H1 (cell line): ENCODE measurements around the gene ATPAF2. TPM values are rescaled to one million over a fixed set of nuclear protein-coding genes. Genes with fewer than 3 reads are reported as not detected.
A peak's percentile ranks its signal among the peaks of the same experiment; 100 is the strongest.

ENCODE experiments used
- CTCF ChIA-PET: fragments of 300-600 bp; sonication (Branson Sonifier 250); formaldehyde crosslinking; loops from one replicate; lab custom pipeline; 2021; ENCODE audit not compliant: partially characterized antibody; lab: Charles Lee
- POLR2A ChIA-PET: fragments of 300-600 bp; sonication (Branson Sonifier 250); formaldehyde crosslinking; loops from one replicate; lab custom pipeline; 2021; ENCODE audit warnings: inconsistent platforms; ENCODE audit not compliant: partially characterized antibody; lab: Charles Lee
- DNase-seq, 2 experiments: peaks; one replicate each; pipeline versions ENCODE4 v3.0.0 to v3.0.0-alpha.2; 2010 to 2022; ENCODE audit warnings: low spot score in 2 of 2, low read depth in 1 of 2, mixed read lengths in 1 of 2
- FAIRE-seq: peaks from 2 replicates; lab custom pipeline; 2011; peaks lifted over from hg19 to GRCh38; lab: Jason Lieb, UNC
- H2AFZ ChIP-seq: 2 replicates; pipeline ENCODE4 v1.8.1; 2012; ENCODE audit warnings: low read length, inconsistent platforms
- H2AK5ac ChIP-seq: 2 replicates; pipeline ENCODE4 v1.6.1; 2013; ENCODE audit warnings: low read depth, low read length
- H2BK120ac ChIP-seq: replicated peaks from 2 replicates; pipeline ENCODE3; 2013; ENCODE audit warnings: low read depth, low read length, inconsistent platforms
- H2BK12ac ChIP-seq: 2 replicates; pipeline ENCODE4 v1.6.1; 2013; ENCODE audit warnings: low read depth, low read length
- H2BK15ac ChIP-seq: 2 replicates; pipeline ENCODE4 v1.6.1; 2013; ENCODE audit warnings: low read length
- H2BK20ac ChIP-seq: 2 replicates; pipeline ENCODE4 v1.6.1; 2013; ENCODE audit warnings: low read length
- H2BK5ac ChIP-seq: 2 replicates; pipeline ENCODE4 v1.6.1; 2013; ENCODE audit warnings: low read depth, low read length
- H3K14ac ChIP-seq: 2 replicates; pipeline ENCODE4 v1.6.1; 2013; ENCODE audit warnings: inconsistent platforms; ENCODE audit not compliant: insufficient read length
- H3K18ac ChIP-seq: 2 replicates; pipeline ENCODE4 v1.6.1; 2013; ENCODE audit warnings: low read length; ENCODE audit errors: extremely low read depth
- H3K23ac ChIP-seq: 2 replicates; pipeline ENCODE4 v1.6.1; 2013; ENCODE audit warnings: inconsistent platforms; ENCODE audit not compliant: insufficient read length
- H3K23me2 ChIP-seq: 2 replicates; pipeline ENCODE4 v1.6.1; 2013; ENCODE audit warnings: low read depth, low read length
- H3K27ac ChIP-seq: 2 replicates; pipeline ENCODE4 v1.6.1; 2011; ENCODE audit warnings: low read depth, low read length, inconsistent platforms
- H3K27me3 ChIP-seq, 4 experiments: replicated peaks in 1 of 4; 1 replicate in 1 of 4; 2 replicates in 3 of 4; pipeline versions ENCODE4 v1.6.1 to v1.8.1; 2011 to 2013; ENCODE audit warnings: low read length in 3 of 4, mild to moderate bottlenecking in 3 of 4, inconsistent platforms in 2 of 4, mixed read lengths in 2 of 4, moderate library complexity in 1 of 4; ENCODE audit not compliant: control insufficient read depth in 3 of 4, insufficient read depth in 3 of 4; ENCODE audit errors: extremely low read depth in 1 of 4
- H3K36me3 ChIP-seq, 4 experiments: 2 replicates each; pipeline versions ENCODE4 v1.6.1 to v1.8.1; 2011 to 2013; ENCODE audit warnings: mild to moderate bottlenecking in 4 of 4, low read length in 3 of 4, moderate library complexity in 2 of 4, control low read depth in 1 of 4, inconsistent platforms in 1 of 4; ENCODE audit not compliant: insufficient read depth in 4 of 4, control insufficient read depth in 2 of 4
- H3K4ac ChIP-seq: replicated peaks from 2 replicates; pipeline ENCODE3; 2013; ENCODE audit warnings: low read length, low read depth, mixed read lengths, inconsistent platforms; ENCODE audit not compliant: insufficient read length
- H3K4me1 ChIP-seq, 4 experiments: replicated peaks in 1 of 4; 1 replicate in 1 of 4; 2 replicates in 3 of 4; pipeline versions ENCODE4 v1.6.1 to v1.8.1; 2011 to 2013; ENCODE audit warnings: low read length in 3 of 4, inconsistent platforms in 2 of 4, mixed read lengths in 1 of 4; ENCODE audit not compliant: insufficient read depth in 4 of 4, control insufficient read depth in 3 of 4
- H3K4me2 ChIP-seq, 2 experiments: 2 replicates each; pipeline versions ENCODE4 v1.6.1 to v1.8.1; 2011 to 2013; ENCODE audit warnings: low read depth in 2 of 2, low read length in 2 of 2, control low read depth in 1 of 2, inconsistent platforms in 1 of 2, mild to moderate bottlenecking in 1 of 2; ENCODE audit not compliant: insufficient read depth in 1 of 2
- H3K4me3 ChIP-seq, 4 experiments: fragments of 200-600, 300-600 bp in 1 of 4; sonication (generic), shearing (Covaris generic), sonication (Bioruptor Twin) in 1 of 4; 2 replicates each; pipeline versions ENCODE4 v1.5.1 to v1.8.1; 2011 to 2016; ENCODE audit warnings: low read length in 4 of 4, low read depth in 3 of 4, control low read depth in 2 of 4, inconsistent platforms in 2 of 4, mild to moderate bottlenecking in 2 of 4, mixed read lengths in 1 of 4, moderate library complexity in 1 of 4; ENCODE audit not compliant: insufficient read depth in 2 of 4; ENCODE audit errors: extremely low read depth in 1 of 4
- H3K56ac ChIP-seq: replicated peaks from 2 replicates; pipeline ENCODE3; 2013; ENCODE audit warnings: low read depth, mild to moderate bottlenecking, mixed read lengths, low read length, inconsistent platforms; ENCODE audit not compliant: insufficient read length
- H3K79me1 ChIP-seq: 2 replicates; pipeline ENCODE4 v1.6.1; 2013; ENCODE audit warnings: low read depth, low read length, control low read depth
- H3K79me2 ChIP-seq, 2 experiments: 2 replicates each; pipeline versions ENCODE4 v1.6.1 to v1.8.1; 2012 to 2013; ENCODE audit warnings: low read length in 2 of 2, mild to moderate bottlenecking in 2 of 2, inconsistent platforms in 1 of 2; ENCODE audit not compliant: insufficient read depth in 2 of 2, control insufficient read depth in 1 of 2
- H3K9ac ChIP-seq, 4 experiments: replicated peaks in 1 of 4; 1 replicate in 1 of 4; 2 replicates in 3 of 4; pipeline versions ENCODE4 v1.6.1 to v1.8.1; 2011 to 2013; ENCODE audit warnings: low read depth in 3 of 4, low read length in 3 of 4, control low read depth in 2 of 4, mild to moderate bottlenecking in 2 of 4, moderate library complexity in 2 of 4, inconsistent platforms in 1 of 4; ENCODE audit errors: extremely low read depth in 1 of 4
- H3K9me3 ChIP-seq, 2 experiments: 2 replicates each; pipeline versions ENCODE4 v1.6.1 to v1.8.1; 2012 to 2013; ENCODE audit warnings: mild to moderate bottlenecking in 2 of 2, moderate library complexity in 2 of 2, control low read depth in 1 of 2, inconsistent platforms in 1 of 2, low read depth in 1 of 2, low read length in 1 of 2, mixed read lengths in 1 of 2; ENCODE audit not compliant: insufficient read depth in 2 of 2
- H4K20me1 ChIP-seq, 2 experiments: replicated peaks in 1 of 2; 2 replicates each; pipeline versions ENCODE3 to v1.8.1; 2011 to 2013; ENCODE audit warnings: inconsistent platforms in 2 of 2, low read length in 2 of 2, mild to moderate bottlenecking in 1 of 2; ENCODE audit not compliant: insufficient read depth in 2 of 2, control insufficient read depth in 1 of 2
- H4K5ac ChIP-seq: 2 replicates; pipeline ENCODE4 v1.6.1; 2013; ENCODE audit warnings: low read length, low read depth, mixed read lengths, inconsistent platforms; ENCODE audit not compliant: insufficient read length
- H4K8ac ChIP-seq: 2 replicates; pipeline ENCODE4 v1.8.0; 2013; ENCODE audit warnings: mild to moderate bottlenecking, moderate library complexity, low read length, inconsistent platforms; ENCODE audit not compliant: insufficient read depth; ENCODE audit errors: extremely low read depth
- H4K91ac ChIP-seq: replicated peaks from 2 replicates; pipeline ENCODE3; 2013; ENCODE audit warnings: low read length, mixed read lengths, inconsistent platforms; ENCODE audit not compliant: insufficient read length
- BCL11A ChIP-seq, 2 experiments: IDR thresholded peaks; one replicate each; pipeline ENCODE4 v1.6.1; 2011; ENCODE audit warnings: low read depth in 2 of 2, low read length in 2 of 2, mild to moderate bottlenecking in 2 of 2
- EGR1 ChIP-seq: IDR thresholded peaks from 2 replicates; pipeline ENCODE4 v1.6.1; 2011; ENCODE audit warnings: low read depth, low read length, borderline replicate concordance
- HDAC6 ChIP-seq: IDR thresholded peaks from one replicate; pipeline ENCODE4 v1.7.1; 2012; ENCODE audit warnings: low read depth, mild to moderate bottlenecking, inconsistent platforms, low read length, moderate library complexity
- NRF1 ChIP-seq: IDR thresholded peaks from 2 replicates; pipeline ENCODE4 v1.6.1; 2011; ENCODE audit warnings: mild to moderate bottlenecking, low read depth, low read length, improper control_type of control experiment
- POU5F1 ChIP-seq: IDR thresholded peaks from 2 replicates; pipeline ENCODE4 v1.6.1; 2011; ENCODE audit warnings: low read depth, mild to moderate bottlenecking, low read length, moderate library complexity
- RNF2 ChIP-seq: fragments of 200-900, 300-1000 bp; sonication (generic); IDR thresholded peaks from 2 replicates; pipeline ENCODE4 v1.7.1; 2016; ENCODE audit warnings: borderline replicate concordance, low read depth, mild to moderate bottlenecking, antibody characterized with exemption, low read length; ENCODE audit not compliant: poor library complexity, severe bottlenecking; ENCODE audit errors: missing control alignments
- SP1 ChIP-seq: IDR thresholded peaks from 2 replicates; pipeline ENCODE4 v1.6.1; 2011; ENCODE audit warnings: low read depth, low read length
- SP2 ChIP-seq: IDR thresholded peaks from 2 replicates; pipeline ENCODE4 v1.6.1; 2012; ENCODE audit warnings: mild to moderate bottlenecking, low read length, inconsistent platforms
- TAF1 ChIP-seq: IDR thresholded peaks from 2 replicates; pipeline ENCODE4 v1.6.1; 2011; ENCODE audit warnings: mild to moderate bottlenecking, low read depth, low read length
- TBP ChIP-seq: IDR thresholded peaks from 2 replicates; pipeline ENCODE4 v1.6.1; 2011; ENCODE audit warnings: low read depth, low read length, improper control_type of control experiment
- TCF12 ChIP-seq: IDR thresholded peaks from 2 replicates; pipeline ENCODE4 v1.6.1; 2011; ENCODE audit warnings: low read depth, mild to moderate bottlenecking, low read length
- WGBS, 2 experiments: shearing (Covaris generic) in 1 of 2; methylation state at CpG; one replicate each; pipeline versions ENCODE4 v1.1.6 to v1.1.7; 2013 to 2015; ENCODE audit warnings: low lambda C conversion rate in 2 of 2, mixed read lengths in 2 of 2, inconsistent platforms in 1 of 2, low coverage in 1 of 2, missing lambda C conversion rate in 1 of 2; ENCODE audit not compliant: insufficient replicate concordance in 2 of 2, insufficient coverage in 1 of 2, insufficient read length in 1 of 2; ENCODE audit errors: extremely low coverage in 1 of 2, missing lambda C conversion rate in 1 of 2; 5-methylcytosine and 5-hydroxymethylcytosine counted together
- polyA plus RNA-seq, 7 experiments: library from polyadenylated mRNA; depleted of rRNA in 3 of 7; stranded (reverse) in 5 of 7; unstranded in 2 of 7; fragments of >200 nt in 5 of 7; fragments of 200-250 nt in 2 of 7; gene quantifications; 1 replicate in 5 of 7; 2 replicates in 1 of 7; 4 replicates in 1 of 7; pipeline versions ENCODE4 v1.2.1 to v1.2.3, GENCODE V29; 2011 to 2013; ENCODE audit warnings: missing spikeins in 2 of 7, mixed read lengths in 2 of 7
- total RNA-seq: library from RNA; stranded (reverse); fragmentation: NEBNext Ultra II Directional; extraction: Animal tissue kit (Norgen Biotek cat#: 25700); gene quantifications from 2 replicates; pipeline ENCODE4 v1.2.1, GENCODE V29; 2021

ATPAF2 gene
- total and polyA plus RNA-seq, 2 of the 8 experiments (the other 6 are each of a cell fraction or from before 2014, with no cell fraction given): 19.6 to 22.9 TPM

DNA sequence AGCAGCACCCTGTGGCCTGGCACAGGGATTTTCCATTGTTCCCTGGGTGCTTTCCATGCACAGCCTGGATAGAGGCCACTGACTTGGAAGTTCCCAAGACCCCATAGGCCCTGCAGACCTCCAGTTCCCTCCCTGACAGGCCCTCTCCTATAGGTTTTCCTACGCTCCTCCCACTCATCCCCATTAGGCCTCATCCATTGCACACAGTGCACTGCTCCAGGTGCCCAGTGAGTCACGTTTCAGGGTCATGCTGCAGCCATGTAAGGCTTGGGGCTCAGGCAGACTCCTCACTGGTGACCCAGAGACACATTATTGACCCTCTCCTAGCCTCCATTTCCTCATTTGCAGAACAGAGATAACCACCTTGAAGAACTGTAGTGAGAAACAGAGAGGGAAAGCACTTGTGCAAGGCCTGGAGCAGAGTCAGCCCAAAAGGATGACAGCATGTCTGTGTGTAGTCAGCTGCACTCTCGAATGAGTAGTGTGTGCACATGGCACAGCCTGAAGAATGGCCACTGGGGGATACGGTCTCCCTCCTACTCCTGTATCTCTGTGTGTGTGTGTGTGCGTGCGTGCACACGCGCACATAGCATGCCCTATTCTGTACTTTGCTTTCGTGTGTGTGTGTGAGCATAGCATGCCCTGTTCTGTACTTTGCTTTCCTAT is 39.5 kb downstream of the ATPAF2 start:
- H3K18ac ChIP-seq: no peak overlapping the region
- TF ChIP-seq SP1 (no peak), TBP (no peak), TCF12 (no peak), SP2 (no peak), POU5F1 (no peak), RNF2 (no peak), HDAC6 (no peak), BCL11A (IDR thresholded peaks at IDR 0.05; ENCODE audit: low read depth in 2 of 2, low read length in 2 of 2) (no peak), NRF1 (no peak), EGR1 (no peak), TAF1 (no peak)
- TF ChIP-seq, all 59 proteins: peak for 0
- Histone ChIP-seq H3K23me2 (no peaks in the 10 kb centered on the region; the same call in 1 of the 2 replicates), H3K79me2 (no peaks in the 10 kb centered on the region), H3K36me3 (no peaks in the 10 kb centered on the region), H3K14ac (no peak overlapping the region), H2AK5ac (no peak overlapping the region), H3K4me3 (no peak overlapping the region), H2BK120ac (no peak overlapping the region), H4K5ac (no peak overlapping the region), H3K27me3 (no peaks in the 10 kb centered on the region), H3K4me1 (peaks cover 0 to under 1% (median 0%) of the 10 kb centered on the region in 4 experiments; a peak in 2 of 7 replicates), H4K20me1 (peaks cover 0 to 5% of the 10 kb centered on the region in 2 experiments), H2BK20ac (no peak overlapping the region), H2BK15ac (no peak overlapping the region), H3K4me2 (no peak overlapping the region), H4K91ac (no peak overlapping the region), H2BK5ac (no peak overlapping the region), H3K9ac (no peak overlapping the region), H2BK12ac (no peak overlapping the region), H2AFZ (no peak overlapping the region), H3K27ac (no peak overlapping the region), H4K8ac (0 out of 2 replicates have a peak overlapping the region, but pooled peaks have one; percentile 11), H3K79me1 (no peaks in the 10 kb centered on the region), H3K23ac (no peak overlapping the region), H3K9me3 (no peaks in the 10 kb centered on the region), H3K4ac (no peak overlapping the region), H3K56ac (no peak overlapping the region)
- DNase-seq (no peak), FAIRE-seq (no peak)
- CTCF ChIA-PET: interaction anchor here (1.1 to 3.2 kb wide), 2 partner anchors 14 to 16 kb away, joined by 3 to 12 read pairs; no protein-coding TSS in a partner anchor
- WGBS, 2 experiments: 84% methylated on average over 9 of the region's 9 CpGs; no CpG with 5 or more reads in 1 of the 2 experiments
- POLR2A ChIA-PET: interaction anchor here (0.8 kb wide), 1 partner anchor 39 kb away, joined by 3 read pairs; the partner anchor contains the start of gene ATPAF2
